ENCODE measurements around the gene ACOD1. TPM values are rescaled to one million over a fixed set of nuclear protein-coding genes. Genes with fewer than 3 reads are reported as not detected.

ACOD1 gene
- total and polyA plus RNA-seq, 2 donors = 0.02 TPM; not detected in 1

DNA sequence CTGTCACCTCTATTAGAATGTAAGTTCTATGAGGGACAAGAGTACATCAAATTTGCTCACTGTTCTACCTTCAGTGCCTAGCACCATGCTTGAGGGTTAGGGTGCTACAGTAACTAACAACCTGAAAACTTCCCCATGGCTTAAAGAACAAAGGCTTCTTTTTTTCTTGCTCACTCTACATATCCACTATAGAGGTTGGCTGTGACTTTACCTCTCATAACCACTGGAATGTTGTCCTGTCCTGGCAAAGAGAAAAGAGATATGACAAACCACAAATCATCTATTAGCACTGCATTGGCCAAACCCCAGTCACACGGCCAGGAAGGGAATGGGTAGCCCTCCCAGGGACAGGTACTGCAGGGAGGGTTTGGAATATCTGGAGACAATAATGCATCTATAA lies 23.2 kb upstream of the ACOD1 start:
- Histone ChIP-seq H3K27me3 (ENCODE audit: control insufficient read depth in 2 of 2, insufficient read depth in 1 of 2, low read length in 1 of 2) (no peaks in the 10 kb centered on the region), H3K4me3 (ENCODE audit: low read length in 2 of 2) (no peak overlapping the region), H3K9me3 (ENCODE audit: control insufficient read depth in 2 of 2, insufficient read depth in 1 of 2, low read length in 1 of 2) (no peaks in the 10 kb centered on the region), H3K4me1 (ENCODE audit: control insufficient read depth in 2 of 2, insufficient read depth in 2 of 2, low read length in 2 of 2) (no peaks in the 10 kb centered on the region), H3K27ac (ENCODE audit: low read depth in 1 of 2, low read length in 1 of 2) (no peak overlapping the region), H3K36me3 (ENCODE audit: control insufficient read depth in 2 of 2, insufficient read depth in 2 of 2, low read length in 1 of 2) (no peaks in the 10 kb centered on the region)
- 90% methylated on average over 1 of the region's 1 CpG for WGBS
- DNase-seq (ENCODE audit: low read depth in 6 of 9, low spot score in 9 of 9) = no peak

DNA sequence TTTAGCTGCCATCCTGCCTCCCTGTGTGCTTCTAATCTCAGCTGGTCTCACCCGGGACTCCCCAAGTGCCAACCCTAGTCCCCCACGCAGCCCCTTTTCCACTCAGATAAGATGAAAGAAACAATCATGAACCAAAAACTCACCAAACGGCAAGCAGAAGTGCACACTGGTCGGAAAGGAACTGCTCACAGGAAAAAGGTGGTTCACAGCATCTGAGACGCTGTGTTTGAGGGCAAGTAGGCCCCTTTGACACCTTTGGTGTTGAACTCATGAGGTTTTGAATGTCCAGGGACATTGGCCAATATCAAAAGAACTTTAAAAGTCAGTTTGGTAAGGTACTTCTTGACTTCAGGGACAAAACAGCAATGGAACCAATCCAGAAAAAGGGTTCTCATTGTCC lies 20.4 kb upstream of the ACOD1 start:
- no peaks in the 10 kb centered on the region for H3K27me3 ChIP-seq (ENCODE audit: control insufficient read depth in 2 of 2, insufficient read depth in 1 of 2, low read length in 1 of 2)
- no peaks in the 10 kb centered on the region for H3K9me3 ChIP-seq (ENCODE audit: control insufficient read depth in 2 of 2, insufficient read depth in 1 of 2, low read length in 1 of 2)
- H3K4me1 ChIP-seq (ENCODE audit: control insufficient read depth in 2 of 2, insufficient read depth in 2 of 2, low read length in 2 of 2) = no peaks in the 10 kb centered on the region
- WGBS = 29% methylated on average over 5 of the region's 5 CpGs
- H3K27ac ChIP-seq (ENCODE audit: low read depth in 1 of 2, low read length in 1 of 2) = no peak overlapping the region
- H3K36me3 ChIP-seq (ENCODE audit: control insufficient read depth in 2 of 2, insufficient read depth in 2 of 2, low read length in 1 of 2) = no peaks in the 10 kb centered on the region
- H3K4me3 ChIP-seq (ENCODE audit: low read length in 2 of 2) = no peak overlapping the region
- no peak for DNase-seq (ENCODE audit: low read depth in 6 of 9, low spot score in 9 of 9)

DNA sequence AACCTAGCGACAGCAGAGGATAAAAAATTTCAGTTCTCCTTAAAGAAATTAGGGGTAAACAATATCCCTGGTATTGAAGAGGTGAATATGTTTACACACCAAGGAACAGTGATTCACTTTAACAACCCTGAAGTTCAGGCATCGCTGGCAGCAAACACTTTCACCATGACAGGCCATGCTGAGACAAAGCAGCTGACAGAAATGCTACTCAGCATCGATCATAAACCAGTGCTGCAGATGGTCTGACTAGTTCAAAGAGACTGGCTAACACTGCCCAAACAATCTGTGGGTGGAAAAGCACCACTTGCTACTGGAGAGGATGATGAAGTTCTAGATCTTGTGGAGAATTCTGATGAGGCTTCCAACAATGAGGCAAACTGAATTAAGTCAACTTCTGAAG lies 19.9 kb upstream of the ACOD1 start:
- H3K4me1 ChIP-seq (ENCODE audit: control insufficient read depth in 2 of 2, insufficient read depth in 2 of 2, low read length in 2 of 2) = no peaks in the 10 kb centered on the region
- no peaks in the 10 kb centered on the region for H3K27me3 ChIP-seq (ENCODE audit: control insufficient read depth in 2 of 2, insufficient read depth in 1 of 2, low read length in 1 of 2)
- DNase-seq (ENCODE audit: low read depth in 6 of 9, low spot score in 9 of 9) = no peak
- no peaks in the 10 kb centered on the region for H3K9me3 ChIP-seq (ENCODE audit: control insufficient read depth in 2 of 2, insufficient read depth in 1 of 2, low read length in 1 of 2)
- no peaks in the 10 kb centered on the region for H3K36me3 ChIP-seq (ENCODE audit: control insufficient read depth in 2 of 2, insufficient read depth in 2 of 2, low read length in 1 of 2)
- 96% methylated on average over 3 of the region's 3 CpGs for WGBS
- no peak overlapping the region for H3K27ac ChIP-seq (ENCODE audit: low read depth in 1 of 2, low read length in 1 of 2)
- H3K4me3 ChIP-seq (ENCODE audit: low read length in 2 of 2) = no peak overlapping the region

DNA sequence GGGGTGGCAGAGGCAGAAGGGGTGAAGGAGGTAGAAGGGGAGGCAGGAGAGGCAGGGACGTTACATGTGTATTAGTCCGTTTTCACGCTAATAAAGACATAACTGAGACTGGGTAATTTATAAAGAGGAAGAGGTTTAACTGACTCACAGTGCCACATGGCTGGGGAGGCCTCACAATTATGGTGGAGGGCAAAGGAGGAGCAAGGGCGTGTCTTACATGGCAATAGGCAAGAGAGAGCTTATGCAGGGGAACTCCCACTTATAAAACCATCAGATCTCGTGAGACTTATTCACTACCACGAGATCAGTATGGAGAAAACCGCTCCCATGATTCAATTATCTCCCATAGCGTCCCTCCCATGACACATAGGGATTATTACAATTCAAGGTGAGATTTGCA lies 19.0 kb upstream of the ACOD1 start:
- H3K4me3 ChIP-seq (ENCODE audit: low read length in 2 of 2) = no peak overlapping the region
- H3K4me1 ChIP-seq (ENCODE audit: control insufficient read depth in 2 of 2, insufficient read depth in 2 of 2, low read length in 2 of 2) = no peaks in the 10 kb centered on the region
- WGBS = 96% methylated on average over 8 of the region's 8 CpGs
- no peaks in the 10 kb centered on the region for H3K9me3 ChIP-seq (ENCODE audit: control insufficient read depth in 2 of 2, insufficient read depth in 1 of 2, low read length in 1 of 2)
- DNase-seq (ENCODE audit: low read depth in 6 of 9, low spot score in 9 of 9) = no peak
- no peaks in the 10 kb centered on the region for H3K36me3 ChIP-seq (ENCODE audit: control insufficient read depth in 2 of 2, insufficient read depth in 2 of 2, low read length in 1 of 2)
- H3K27ac ChIP-seq (ENCODE audit: low read depth in 1 of 2, low read length in 1 of 2) = no peak overlapping the region
- H3K27me3 ChIP-seq (ENCODE audit: control insufficient read depth in 2 of 2, insufficient read depth in 1 of 2, low read length in 1 of 2) = no peaks in the 10 kb centered on the region

DNA sequence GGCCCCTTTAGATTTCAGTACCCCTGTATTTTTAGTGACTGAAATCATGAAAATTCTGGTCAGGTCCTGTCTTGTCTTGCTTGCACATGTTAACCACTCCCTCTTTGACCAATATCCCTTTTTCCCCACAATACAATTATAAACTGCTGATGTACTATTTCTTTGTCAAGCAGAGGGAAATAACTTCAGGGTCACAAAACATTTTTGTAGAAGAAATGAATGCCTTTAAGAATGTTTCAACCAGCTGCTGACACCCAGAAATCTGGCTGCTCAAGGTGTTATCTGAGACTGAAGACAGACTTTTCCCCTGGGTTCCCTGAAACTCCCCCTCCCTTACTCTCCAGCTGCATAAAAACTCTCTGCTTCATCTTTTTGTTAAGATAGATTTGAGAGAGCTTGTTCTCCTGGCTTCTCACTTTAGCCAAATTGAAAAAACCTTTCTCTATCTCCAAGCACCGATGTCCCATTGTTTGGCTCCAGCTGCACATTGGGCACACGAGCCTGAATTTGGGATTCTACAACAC lies 18.4 kb upstream of the ACOD1 start:
- H3K27ac ChIP-seq (ENCODE audit: low read depth in 1 of 2, low read length in 1 of 2) = no peak overlapping the region
- 94% methylated on average over 2 of the region's 2 CpGs for WGBS
- no peaks in the 10 kb centered on the region for H3K9me3 ChIP-seq (ENCODE audit: control insufficient read depth in 2 of 2, insufficient read depth in 1 of 2, low read length in 1 of 2)
- no peak overlapping the region for H3K4me3 ChIP-seq (ENCODE audit: low read length in 2 of 2)
- DNase-seq (ENCODE audit: low read depth in 6 of 9, low spot score in 9 of 9) = no peak
- H3K36me3 ChIP-seq (ENCODE audit: control insufficient read depth in 2 of 2, insufficient read depth in 2 of 2, low read length in 1 of 2) = no peaks in the 10 kb centered on the region
- no peaks in the 10 kb centered on the region for H3K27me3 ChIP-seq (ENCODE audit: control insufficient read depth in 2 of 2, insufficient read depth in 1 of 2, low read length in 1 of 2)
- H3K4me1 ChIP-seq (ENCODE audit: control insufficient read depth in 2 of 2, insufficient read depth in 2 of 2, low read length in 2 of 2) = no peaks in the 10 kb centered on the region

DNA sequence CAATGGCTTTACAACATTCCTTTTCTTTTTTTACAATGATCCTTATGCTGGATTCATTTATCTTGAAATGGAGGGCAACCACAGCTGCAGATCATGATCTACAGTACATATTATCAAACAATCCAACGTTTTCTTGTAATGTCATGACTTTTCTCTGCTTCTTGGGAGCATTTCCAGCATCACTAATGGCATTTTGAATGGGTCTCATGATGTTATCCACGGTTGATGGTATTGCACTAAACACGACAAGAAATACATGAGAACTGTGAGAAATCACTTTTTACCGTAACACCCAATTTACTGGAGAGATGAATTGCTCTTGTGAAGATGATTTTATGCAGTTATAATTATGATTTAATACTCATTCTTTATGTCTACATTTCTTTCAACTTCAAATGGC lies 16.2 kb upstream of the ACOD1 start:
- no peaks in the 10 kb centered on the region for H3K9me3 ChIP-seq (ENCODE audit: control insufficient read depth in 2 of 2, insufficient read depth in 1 of 2, low read length in 1 of 2)
- no peak overlapping the region for H3K27ac ChIP-seq (ENCODE audit: low read depth in 1 of 2, low read length in 1 of 2)
- H3K4me1 ChIP-seq (ENCODE audit: control insufficient read depth in 2 of 2, insufficient read depth in 2 of 2, low read length in 2 of 2) = no peaks in the 10 kb centered on the region
- 64% methylated on average over 4 of the region's 4 CpGs for WGBS
- no peak for DNase-seq (ENCODE audit: low read depth in 6 of 9, low spot score in 9 of 9)
- no peaks in the 10 kb centered on the region for H3K27me3 ChIP-seq (ENCODE audit: control insufficient read depth in 2 of 2, insufficient read depth in 1 of 2, low read length in 1 of 2)
- no peaks in the 10 kb centered on the region for H3K36me3 ChIP-seq (ENCODE audit: control insufficient read depth in 2 of 2, insufficient read depth in 2 of 2, low read length in 1 of 2)
- no peak overlapping the region for H3K4me3 ChIP-seq (ENCODE audit: low read length in 2 of 2)

DNA sequence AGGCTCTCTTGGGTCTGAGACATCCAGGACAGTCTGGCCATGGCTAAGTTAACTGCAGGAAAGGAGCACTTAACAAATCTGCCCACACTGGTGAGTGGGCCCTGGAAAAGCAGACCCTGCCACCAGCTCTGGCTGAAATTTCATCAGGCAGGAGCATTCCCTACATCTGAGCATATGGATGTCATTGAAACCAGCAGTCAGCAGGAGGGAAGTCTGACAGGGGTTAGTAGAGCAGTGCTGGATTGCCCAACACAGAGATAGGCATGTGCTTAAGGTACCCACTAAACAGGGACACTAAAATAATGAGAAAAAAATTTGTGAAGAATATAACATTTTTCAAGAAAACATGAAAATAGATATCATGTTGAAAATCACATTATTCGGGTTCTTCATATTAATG lies 13.6 kb upstream of the ACOD1 start:
- no peaks in the 10 kb centered on the region for H3K4me1 ChIP-seq (ENCODE audit: control insufficient read depth in 2 of 2, insufficient read depth in 2 of 2, low read length in 2 of 2)
- no peaks in the 10 kb centered on the region for H3K9me3 ChIP-seq (ENCODE audit: control insufficient read depth in 2 of 2, insufficient read depth in 1 of 2, low read length in 1 of 2)
- no peak for DNase-seq (ENCODE audit: low read depth in 6 of 9, low spot score in 9 of 9)
- H3K27ac ChIP-seq (ENCODE audit: low read depth in 1 of 2, low read length in 1 of 2) = no peak overlapping the region
- H3K36me3 ChIP-seq (ENCODE audit: control insufficient read depth in 2 of 2, insufficient read depth in 2 of 2, low read length in 1 of 2) = no peaks in the 10 kb centered on the region
- H3K4me3 ChIP-seq (ENCODE audit: low read length in 2 of 2) = no peak overlapping the region
- 99% methylated on average over 1 of the region's 1 CpG for WGBS
- no peaks in the 10 kb centered on the region for H3K27me3 ChIP-seq (ENCODE audit: control insufficient read depth in 2 of 2, insufficient read depth in 1 of 2, low read length in 1 of 2)

DNA sequence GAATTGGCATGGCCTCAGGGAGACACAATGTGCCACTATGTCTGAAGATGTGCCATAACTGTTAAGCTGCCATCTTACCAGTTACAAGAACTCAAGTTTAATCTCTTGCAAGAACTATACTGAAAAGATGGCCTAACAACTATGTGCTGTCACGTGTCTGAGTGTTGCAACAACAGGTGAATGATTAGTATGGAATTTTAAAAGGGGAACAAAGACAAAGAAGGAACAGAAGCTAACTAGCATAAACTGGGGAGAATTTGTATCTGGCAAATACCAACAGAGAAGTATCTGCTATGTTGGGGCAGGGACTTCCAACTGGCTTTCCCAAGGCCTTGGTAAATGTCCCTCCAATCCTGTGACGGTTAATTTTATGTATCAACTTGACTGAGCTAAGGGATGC lies 11.5 kb upstream of the ACOD1 start:
- Histone ChIP-seq H3K9me3 (ENCODE audit: control insufficient read depth in 2 of 2, insufficient read depth in 1 of 2, low read length in 1 of 2) (no peaks in the 10 kb centered on the region), H3K4me3 (ENCODE audit: low read length in 2 of 2) (no peak overlapping the region), H3K4me1 (ENCODE audit: control insufficient read depth in 2 of 2, insufficient read depth in 2 of 2, low read length in 2 of 2) (no peaks in the 10 kb centered on the region), H3K27ac (ENCODE audit: low read depth in 1 of 2, low read length in 1 of 2) (no peak overlapping the region), H3K36me3 (ENCODE audit: control insufficient read depth in 2 of 2, insufficient read depth in 2 of 2, low read length in 1 of 2) (no peaks in the 10 kb centered on the region), H3K27me3 (ENCODE audit: control insufficient read depth in 2 of 2, insufficient read depth in 1 of 2, low read length in 1 of 2) (no peaks in the 10 kb centered on the region)
- DNase-seq (ENCODE audit: low read depth in 6 of 9, low spot score in 9 of 9) = no peak
- WGBS = 95% methylated on average over 2 of the region's 2 CpGs

DNA sequence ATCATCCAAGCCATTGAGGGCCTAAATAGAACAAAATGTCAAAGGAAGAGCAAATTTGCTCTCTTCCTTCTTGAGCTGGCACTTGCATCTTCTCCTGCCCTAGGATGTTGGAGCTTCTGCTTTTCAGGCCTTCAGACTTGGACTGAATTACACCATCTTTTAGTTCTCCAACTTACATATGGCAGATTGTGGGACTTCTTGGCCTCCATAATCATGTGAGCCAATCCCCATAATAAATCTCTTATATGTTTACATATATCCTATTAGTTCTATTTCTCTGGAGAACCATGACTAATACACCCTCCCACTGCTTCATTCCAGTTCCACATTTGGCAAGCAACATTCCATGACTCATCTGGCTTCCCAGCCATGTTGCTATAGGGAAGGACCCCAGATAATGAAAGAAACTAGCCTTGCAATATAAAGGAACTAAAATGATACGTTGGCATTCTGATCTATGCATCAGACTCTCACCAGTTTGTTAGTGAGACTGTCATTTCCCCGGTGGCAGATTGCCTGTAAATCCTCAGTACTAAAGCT lies 11.0 kb upstream of the ACOD1 start:
- Histone ChIP-seq H3K9me3 (ENCODE audit: control insufficient read depth in 2 of 2, insufficient read depth in 1 of 2, low read length in 1 of 2) (no peaks in the 10 kb centered on the region), H3K27ac (ENCODE audit: low read depth in 1 of 2, low read length in 1 of 2) (no peak overlapping the region), H3K36me3 (ENCODE audit: control insufficient read depth in 2 of 2, insufficient read depth in 2 of 2, low read length in 1 of 2) (no peaks in the 10 kb centered on the region), H3K27me3 (ENCODE audit: control insufficient read depth in 2 of 2, insufficient read depth in 1 of 2, low read length in 1 of 2) (no peaks in the 10 kb centered on the region), H3K4me1 (ENCODE audit: control insufficient read depth in 2 of 2, insufficient read depth in 2 of 2, low read length in 2 of 2) (no peaks in the 10 kb centered on the region), H3K4me3 (ENCODE audit: low read length in 2 of 2) (no peak overlapping the region)
- WGBS = 94% methylated on average over 2 of the region's 2 CpGs
- no peak for DNase-seq (ENCODE audit: low read depth in 6 of 9, low spot score in 9 of 9)

DNA sequence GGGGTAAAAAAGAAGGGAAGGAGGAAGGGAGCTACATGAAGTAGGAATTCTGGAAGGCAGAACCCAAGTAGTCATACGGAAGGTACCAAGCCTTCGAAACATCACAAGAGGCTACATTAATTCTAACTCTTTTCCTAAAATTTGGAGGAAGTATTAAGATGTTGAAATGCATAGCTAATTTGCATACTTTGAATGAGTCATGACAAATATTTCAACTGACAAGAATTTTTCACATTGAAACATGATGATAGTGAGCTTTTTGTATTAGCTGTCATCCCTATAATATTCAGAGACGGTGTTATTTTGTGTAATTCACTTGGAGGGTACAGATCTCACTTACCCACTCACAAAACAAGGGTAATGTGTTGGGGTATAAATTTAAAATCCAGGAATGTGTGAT lies 9.1 kb upstream of the ACOD1 start:
- 98% methylated on average over 3 of the region's 3 CpGs for WGBS
- Histone ChIP-seq H3K4me3 (ENCODE audit: low read length in 2 of 2) (no peak overlapping the region), H3K27ac (ENCODE audit: low read depth in 1 of 2, low read length in 1 of 2) (no peak overlapping the region), H3K9me3 (ENCODE audit: control insufficient read depth in 2 of 2, insufficient read depth in 1 of 2, low read length in 1 of 2) (no peaks in the 10 kb centered on the region), H3K27me3 (ENCODE audit: control insufficient read depth in 2 of 2, insufficient read depth in 1 of 2, low read length in 1 of 2) (no peaks in the 10 kb centered on the region), H3K4me1 (ENCODE audit: control insufficient read depth in 2 of 2, insufficient read depth in 2 of 2, low read length in 2 of 2) (no peaks in the 10 kb centered on the region), H3K36me3 (ENCODE audit: control insufficient read depth in 2 of 2, insufficient read depth in 2 of 2, low read length in 1 of 2) (no peaks in the 10 kb centered on the region)
- DNase-seq (ENCODE audit: low read depth in 6 of 9, low spot score in 9 of 9) = no peak
